Measurements from ENCODE around the gene AUTS2.

AUTS2 gene

DNA sequence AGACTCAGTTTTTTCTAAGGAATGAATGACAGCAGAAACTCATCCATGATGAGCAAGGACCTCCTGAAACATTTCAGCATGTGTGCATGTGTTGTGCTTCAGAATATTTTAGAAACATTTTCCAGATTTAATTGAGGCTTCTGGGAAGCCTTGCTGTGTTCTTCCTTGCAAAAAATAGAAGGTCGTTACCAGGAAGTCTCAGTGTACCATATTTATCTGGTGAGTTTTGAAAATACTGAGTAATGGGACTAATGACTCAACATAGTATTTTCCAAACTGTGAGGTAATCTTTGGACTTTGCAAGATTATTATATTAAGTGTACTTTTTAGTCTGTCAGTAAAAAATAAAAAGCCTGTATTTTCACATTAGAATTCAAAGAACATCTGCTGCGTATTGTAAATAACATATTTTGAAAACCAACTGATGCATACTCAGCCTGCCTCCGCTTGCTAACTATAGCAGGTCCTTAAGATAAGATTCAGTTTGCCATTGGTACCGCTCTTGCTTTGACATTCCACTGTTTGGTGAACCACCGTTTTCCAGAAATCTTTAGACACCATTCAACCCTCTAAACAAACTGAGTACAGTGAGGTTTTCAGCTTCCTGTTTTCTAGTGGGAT lies 794.1 kb downstream of the AUTS2 start:
- no peak overlapping the region for H3K4me3 ChIP-seq (ENCODE audit: low read depth, low read length)
- TF ChIP-seq CTCF (IDR thresholded peaks at IDR 0.05; ENCODE audit: low read depth, low read length, missing control alignments) = no peak
- no peak for DNase-seq (ENCODE audit: low read depth)

- TF ChIP-seq CTCF (IDR thresholded peaks at IDR 0.05; ENCODE audit: low read depth, low read length, missing control alignments) = no peak
- H3K4me3 ChIP-seq (ENCODE audit: low read depth, low read length) = no peak overlapping the region
- no peak for DNase-seq (ENCODE audit: low read depth)
These were observed 794.7 kb downstream of the AUTS2 start for GRCh38 chr7:70392877-70393435.

- no peak for DNase-seq (ENCODE audit: low read depth)
- no peak for TF ChIP-seq CTCF (IDR thresholded peaks at IDR 0.05; ENCODE audit: low read depth, low read length, missing control alignments)
- H3K4me3 ChIP-seq (ENCODE audit: low read depth, low read length) = no peak overlapping the region
These were observed 795.7 kb downstream of the AUTS2 start for GRCh38 chr7:70393956-70394355.

- no peak for DNase-seq (ENCODE audit: low read depth)
- H3K4me3 ChIP-seq (ENCODE audit: low read depth, low read length) = no peak overlapping the region
- TF ChIP-seq CTCF (IDR thresholded peaks at IDR 0.05; ENCODE audit: low read depth, low read length, missing control alignments) = no peak
These were observed 802.6 kb downstream of the AUTS2 start for GRCh38 chr7:70400829-70401380.

DNA sequence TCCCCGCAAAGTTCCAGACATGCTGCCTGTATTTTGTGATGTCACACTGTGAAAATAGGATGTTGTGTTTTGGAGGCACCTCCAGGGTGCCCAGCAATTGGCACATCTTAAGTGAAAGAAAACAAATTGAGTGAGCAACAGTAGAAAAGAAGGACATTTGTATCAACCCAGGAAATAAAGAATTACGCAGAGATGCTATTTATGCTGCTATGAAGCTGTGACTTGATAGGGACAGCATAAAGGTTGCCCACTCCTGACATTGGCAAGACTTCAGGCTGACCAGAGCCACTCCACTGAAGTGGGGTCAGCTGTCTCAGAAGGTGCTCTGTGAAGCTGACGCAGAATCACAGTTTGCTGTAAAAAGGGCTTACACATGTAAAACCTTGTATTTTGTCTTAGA lies 803.8 kb downstream of the AUTS2 start:
- DNase-seq (ENCODE audit: low read depth) = no peak
- no peak for TF ChIP-seq CTCF (IDR thresholded peaks at IDR 0.05; ENCODE audit: low read depth, low read length, missing control alignments)
- no peak overlapping the region for H3K4me3 ChIP-seq (ENCODE audit: low read depth, low read length)

- H3K4me3 ChIP-seq (ENCODE audit: low read depth, low read length) = no peak overlapping the region
- TF ChIP-seq CTCF (IDR thresholded peaks at IDR 0.05; ENCODE audit: low read depth, low read length, missing control alignments) = no peak
- DNase-seq (ENCODE audit: low read depth) = no peak
These were observed 807.0 kb downstream of the AUTS2 start for GRCh38 chr7:70405241-70405640.

Measured in GM12864 (cell line).